A673 (cell line): ENCODE data around the gene STAG1. TPM values are rescaled to one million over a fixed set of nuclear protein-coding genes. Genes with fewer than 3 reads are reported as not detected.
"Not testable (repeated sequence)": the region's sequence is repeated elsewhere in the genome, so short reads cannot be mapped to it uniquely, and the experiment has no call there.

Experiments
- BruUV-seq: library from RNA; stranded (reverse); fragments of 400-500 nt; replicated peaks from 2 replicates; lab custom pipeline; 2021; lab: Mats Ljungman, UMichigan
- CTCF ChIA-PET: fragments of 300-600 bp; sonication (Branson Sonifier 250); formaldehyde crosslinking; loops from one replicate; lab custom pipeline; 2022; ENCODE audit warnings: antibody characterized with exemption; lab: Charles Lee
- POLR2A ChIA-PET: fragments of 300-600 bp; sonication (Branson Sonifier 250); formaldehyde crosslinking; loops from one replicate; lab custom pipeline; 2022; ENCODE audit warnings: antibody characterized with exemption; ENCODE audit not compliant: low non-redundant PET; lab: Charles Lee
- DNase-seq: peaks from one replicate; pipeline ENCODE4 v3.0.0-alpha.2; 2015; ENCODE audit warnings: low spot score
- H3K27ac ChIP-seq: fragments of 200-600 bp; sonication (generic); 2 replicates; pipeline ENCODE4 v1.5.1; 2016; ENCODE audit warnings: mixed run types, low read depth, mild to moderate bottlenecking, mixed read lengths, antibody characterized with exemption, low read length; ENCODE audit not compliant: poor library complexity, severe bottlenecking
- H3K27me3 ChIP-seq: fragments of 200-600 bp; sonication (generic); replicated peaks from 2 replicates; pipeline ENCODE4 v1.6.1; 2017; ENCODE audit warnings: mixed run types, low read depth, mild to moderate bottlenecking, mixed read lengths, antibody characterized with exemption, low read length; ENCODE audit not compliant: insufficient read depth, poor library complexity
- H3K36me3 ChIP-seq: fragments of 200-600 bp; sonication (generic); 2 replicates; pipeline ENCODE4 v1.6.1; 2016; ENCODE audit warnings: mixed run types, mild to moderate bottlenecking, mixed read lengths, antibody characterized with exemption, low read length; ENCODE audit not compliant: insufficient read depth, poor library complexity, severe bottlenecking
- H3K4me1 ChIP-seq: fragments of 200-600 bp; sonication (generic); 2 replicates; pipeline ENCODE4 v1.6.1; 2017; ENCODE audit warnings: mixed run types, mild to moderate bottlenecking, mixed read lengths, antibody characterized with exemption, low read length; ENCODE audit not compliant: insufficient read depth, poor library complexity, severe bottlenecking
- H3K4me3 ChIP-seq: fragments of 200-600 bp; sonication (generic); 2 replicates; pipeline ENCODE4 v1.5.1; 2016; ENCODE audit warnings: low read depth, mixed run types, mild to moderate bottlenecking, mixed read lengths, low read length; ENCODE audit not compliant: poor library complexity, severe bottlenecking
- H3K9me3 ChIP-seq: fragments of 200-600 bp; sonication (generic); 2 replicates; pipeline ENCODE4 v1.6.1; 2016; ENCODE audit warnings: mixed run types, low read depth, mild to moderate bottlenecking, mixed read lengths, antibody characterized with exemption, low read length; ENCODE audit not compliant: poor library complexity, severe bottlenecking
- CTCF ChIP-seq: fragments of 300-800, 200-600 bp; sonication (generic); conservative IDR thresholded peaks from 2 replicates; pipeline ENCODE4 v1.5.1; 2017; ENCODE audit warnings: low read depth, mild to moderate bottlenecking, antibody characterized with exemption, low read length, moderate library complexity, mixed read lengths
- EZH2 ChIP-seq: fragments of 200-600 bp; sonication (generic); IDR thresholded peaks from 2 replicates; pipeline ENCODE4 v1.6.1; 2017; ENCODE audit warnings: borderline replicate concordance, low read depth, mild to moderate bottlenecking, mixed read lengths, antibody characterized with exemption, low read length; ENCODE audit not compliant: poor library complexity, severe bottlenecking
- intact Hi-C: fragments of 100-400 bp; cut with micrococcal nuclease; formaldehyde crosslinking; loops from one replicate; pipeline ENCODE4 v1.10.0; 2022; ENCODE audit not compliant: unreplicated experiment
- total RNA-seq: library from RNA; stranded (reverse); gene quantifications from 2 replicates; pipeline ENCODE4 v1.2.3, GENCODE V29; 2021

The STAG1 gene
- total RNA-seq, 1 experiment from 2014 or later, result 47.4 TPM

DNA sequence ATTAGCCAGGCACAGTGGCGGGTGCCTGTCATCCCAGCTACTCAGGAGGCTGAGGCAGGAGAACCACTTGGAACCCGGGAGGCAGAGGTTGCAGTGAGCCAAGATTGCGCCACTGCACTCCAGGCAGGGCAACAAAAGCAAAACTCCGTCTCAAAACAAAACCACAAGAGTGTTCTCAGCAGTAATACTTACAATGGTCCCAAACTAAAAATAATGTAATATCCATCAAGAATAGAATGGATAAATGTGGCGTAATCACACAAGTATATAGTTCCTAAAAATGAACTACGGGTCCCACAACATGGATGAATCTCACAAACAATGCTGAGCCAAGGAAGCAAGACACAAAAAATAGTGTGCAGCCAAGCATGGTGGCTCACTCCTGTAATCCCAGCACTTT is 39.2 kb downstream of the STAG1 start:
- no peak overlapping the region for H3K27ac ChIP-seq
- H3K9me3 ChIP-seq, result no peaks in the 10 kb centered on the region
- ChIA-PET POLR2A (no interaction called here), CTCF (no interaction called here)
- no TSS peak for BruUV-seq
- no peak for TF ChIP-seq EZH2
- no peak for TF ChIP-seq CTCF
- H3K4me1 ChIP-seq, result no peaks in the 10 kb centered on the region
- H3K27me3 ChIP-seq, result no peaks in the 10 kb centered on the region
- H3K36me3 ChIP-seq, result no peaks in the 10 kb centered on the region
- no peak for DNase-seq
- no peak overlapping the region for H3K4me3 ChIP-seq
- intact Hi-C loops, result no loop called here

DNA sequence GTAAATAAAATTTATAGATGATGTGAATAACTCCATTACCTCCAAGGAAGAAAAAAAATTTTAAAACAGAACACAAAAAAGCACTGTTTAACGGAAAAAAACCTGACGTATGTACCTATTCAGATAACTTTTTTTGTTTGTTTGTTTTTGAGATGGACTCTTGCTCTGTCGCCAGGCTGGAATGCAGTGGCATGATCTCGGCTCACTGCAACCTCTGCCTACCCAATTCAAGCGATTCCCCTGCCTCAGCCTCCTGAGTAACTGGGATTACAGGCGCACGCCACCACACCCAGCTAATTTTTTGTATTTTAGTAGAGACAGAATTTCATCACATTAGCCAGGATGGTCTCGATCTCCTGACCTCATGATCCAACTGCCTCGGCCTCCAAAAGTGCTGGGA is 40.3 kb downstream of the STAG1 start:
- H3K4me1 ChIP-seq, H3K27me3 ChIP-seq, H3K4me3 ChIP-seq, DNase-seq, intact Hi-C loops, CTCF ChIA-PET, POLR2A ChIA-PET, H3K36me3 ChIP-seq, H3K9me3 ChIP-seq, H3K27ac ChIP-seq, BruUV-seq: not testable (repeated sequence)

GRCh38 chr3:136711277-136711676 is 40.9 kb downstream of the STAG1 start:
- no TSS peak for BruUV-seq
- Histone ChIP-seq H3K27me3 (no peaks in the 10 kb centered on the region), H3K27ac (no peak overlapping the region), H3K9me3 (no peaks in the 10 kb centered on the region), H3K4me1 (no peaks in the 10 kb centered on the region), H3K36me3 (no peaks in the 10 kb centered on the region), H3K4me3 (no peak overlapping the region)
- intact Hi-C loops, result no loop called here
- TF ChIP-seq CTCF (no peak), EZH2 (no peak)
- ChIA-PET POLR2A (no interaction called here), CTCF (no interaction called here)
- DNase-seq, result no peak

- intact Hi-C loops, POLR2A ChIA-PET: not testable (repeated sequence)
Observed at GRCh38 chr3:136709775-136710174, 42.4 kb downstream of the STAG1 start.

More at GRCh38 chr3:136709775-136710174, 42.4 kb downstream of the STAG1 start:
- H3K27me3 ChIP-seq, BruUV-seq, H3K4me3 ChIP-seq, H3K9me3 ChIP-seq, H3K27ac ChIP-seq, CTCF ChIA-PET, H3K4me1 ChIP-seq, H3K36me3 ChIP-seq, DNase-seq: not testable (repeated sequence)
